GM18517 (cell line): ENCODE results near the gene GNB2.
"Not testable (repeated sequence)": the region's sequence is repeated elsewhere in the genome, so short reads cannot be mapped to it uniquely, and the experiment has no call there.

Experiments used
- ATAC-seq: cut with Tn5 transposase; IDR thresholded peaks from one replicate; pipeline ENCODE4 v1.9.1; 2021; ENCODE audit warnings: mild to moderate bottlenecking, moderate library complexity; ENCODE audit not compliant: unreplicated experiment

GNB2 gene

GRCh38 chr7:100723732-100724275, 50.3 kb downstream of the GNB2 start:
- ATAC-seq: no peak

GRCh38 chr7:100724364-100724763, 50.8 kb downstream of the GNB2 start:
- not testable (repeated sequence) for ATAC-seq

DNA sequence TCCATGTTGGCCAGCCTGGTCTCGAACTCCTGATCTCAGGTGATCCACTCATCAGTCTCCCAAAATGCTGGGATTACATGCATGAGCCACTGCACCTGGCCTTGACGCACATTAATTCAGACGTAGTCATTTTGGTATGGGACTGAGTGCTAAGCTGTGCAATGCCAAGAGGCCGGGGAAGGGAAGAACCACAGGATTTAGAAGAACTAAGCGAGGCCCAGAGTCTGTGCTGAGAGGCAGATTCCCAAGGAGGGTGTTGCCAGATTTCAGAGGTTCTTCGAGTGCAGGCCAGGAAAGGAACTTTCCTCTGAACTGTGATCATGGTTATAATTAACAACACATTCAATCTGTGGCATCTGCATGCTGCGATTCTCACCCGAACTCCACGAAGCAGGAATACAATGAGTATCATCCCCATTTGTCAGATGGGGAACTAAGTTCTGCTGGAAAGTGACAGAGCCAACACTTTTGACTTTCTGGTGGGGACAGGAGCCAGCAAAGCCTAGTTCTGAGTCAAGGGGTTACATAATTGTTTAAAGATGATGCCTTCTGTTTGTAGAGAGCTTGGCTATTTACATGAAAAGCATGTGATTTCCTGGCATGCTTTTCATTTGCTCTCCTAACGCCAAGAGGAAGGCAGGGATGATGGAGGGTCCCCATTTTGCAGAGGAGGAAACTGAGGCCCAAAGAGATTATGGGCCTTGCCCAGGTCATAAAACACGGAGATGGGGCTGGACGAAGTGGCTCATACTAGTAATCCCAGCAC, 53.6 kb downstream of the GNB2 start:
- ATAC-seq: no peak

GRCh38 chr7:100728196-100728595, 54.7 kb downstream of the GNB2 start:
- ATAC-seq: no peak
